Measurements from ENCODE around the gene DPP6. TPM values are rescaled to one million over a fixed set of nuclear protein-coding genes. Genes with fewer than 3 reads are reported as not detected.

DPP6 gene
- total RNA-seq, 1 experiment from 2014 or later = not detected

GRCh38 chr7:154680894-154681659 is 628.9 kb downstream of the DPP6 start:
- H3K9me3 Mint-ChIP-seq = peaks cover 86% of the 10 kb centered on the region
- no peak overlapping the region for H3K4me3 Mint-ChIP-seq
- DNase-seq (ENCODE audit: low spot score) (no peak), ATAC-seq (no peak)
- TF ChIP-seq FOXP1 (CRISPR knock-in tag; IDR thresholded peaks at IDR 0.05; ENCODE audit: borderline replicate concordance) = no peak
- no peak for TF ChIP-seq FOXP4 (CRISPR knock-in tag; IDR thresholded peaks at IDR 0.05)
- TF ChIP-seq ZNF263 (CRISPR knock-in tag; IDR thresholded peaks at IDR 0.05; ENCODE audit: low read depth) = no peak
- no peak for TF ChIP-seq EMX1 (CRISPR knock-in tag; IDR thresholded peaks at IDR 0.05)
- TF ChIP-seq NFATC4 (CRISPR knock-in tag; IDR thresholded peaks at IDR 0.05) = no peak
- no peak for TF ChIP-seq ZBTB43 (CRISPR knock-in tag; IDR thresholded peaks at IDR 0.05)
- TF ChIP-seq ZNF671 (CRISPR knock-in tag; IDR thresholded peaks at IDR 0.05) = no peak
- no peak for TF ChIP-seq TP53 (CRISPR knock-in tag; IDR thresholded peaks at IDR 0.05)
- no peak for TF ChIP-seq NR1H2 (CRISPR knock-in tag; IDR thresholded peaks at IDR 0.05)
- TF ChIP-seq JUN (CRISPR knock-in tag; IDR thresholded peaks at IDR 0.05) = no peak
- TF ChIP-seq JAZF1 (CRISPR knock-in tag; IDR thresholded peaks at IDR 0.05) = no peak
- ChIA-PET POLR2A (no interaction called here), CTCF (no interaction called here)
- no peaks in the 10 kb centered on the region for H3K4me1 Mint-ChIP-seq
- peaks cover 79% of the 10 kb centered on the region for H3K36me3 Mint-ChIP-seq
- no peak overlapping the region for H3K27ac Mint-ChIP-seq
- H3K27me3 Mint-ChIP-seq (ENCODE audit: low read depth) = peaks cover 16% of the 10 kb centered on the region

GRCh38 chr7:154682003-154682402 is 629.8 kb downstream of the DPP6 start:
- peaks cover 16% of the 10 kb centered on the region for H3K27me3 Mint-ChIP-seq (ENCODE audit: low read depth)
- ATAC-seq = no peak
- H3K27ac Mint-ChIP-seq = no peak overlapping the region
- POLR2A ChIA-PET = no interaction called here
- no peaks in the 10 kb centered on the region for H3K4me1 Mint-ChIP-seq
- no peak overlapping the region for H3K4me3 Mint-ChIP-seq
- CTCF ChIA-PET = no interaction called here
- H3K36me3 Mint-ChIP-seq = peaks cover 81% of the 10 kb centered on the region
- peaks cover 87% of the 10 kb centered on the region for H3K9me3 Mint-ChIP-seq
- DNase-seq (ENCODE audit: low spot score) = no peak
- TF ChIP-seq JUN (CRISPR knock-in tag; IDR thresholded peaks at IDR 0.05) (no peak), ZNF532 (CRISPR knock-in tag; IDR thresholded peaks at IDR 0.05; ENCODE audit: borderline replicate concordance) (no peak), ZSCAN18 (CRISPR knock-in tag; IDR thresholded peaks at IDR 0.05) (no peak), OVOL2 (CRISPR knock-in tag; IDR thresholded peaks at IDR 0.05; ENCODE audit: borderline replicate concordance) (no peak), USF2 (CRISPR knock-in tag; IDR thresholded peaks at IDR 0.05) (no peak), STAT6 (CRISPR knock-in tag; conservative IDR thresholded peaks at IDR 0.05; ENCODE audit: low read depth) (no peak), E2F4 (CRISPR knock-in tag; IDR thresholded peaks at IDR 0.05; ENCODE audit: borderline replicate concordance, low read depth) (no peak), TEAD4 (CRISPR knock-in tag; IDR thresholded peaks at IDR 0.05) (no peak), NR2C2 (CRISPR knock-in tag; IDR thresholded peaks at IDR 0.05) (no peak), ZMAT4 (CRISPR knock-in tag; IDR thresholded peaks at IDR 0.05) (no peak)
